Motor neuron (in vitro differentiated cells): ENCODE measurements around the gene KRTAP5-9. TPM values are rescaled to one million over a fixed set of nuclear protein-coding genes. Genes with fewer than 3 reads are reported as not detected.
"Not testable (repeated sequence)": the region's sequence is repeated elsewhere in the genome, so short reads cannot be mapped to it uniquely, and the experiment has no call there.

Source experiments
- ATAC-seq, 8 experiments: fragments of 200-7000 bp; cut with Tn5 transposase; replicated peaks in 6 of 8; 2 replicates each; pipeline ENCODE4 v1.8.0; 2021; ENCODE audit warnings: mild to moderate bottlenecking in 8 of 8, moderate library complexity in 8 of 8
- H3K27ac ChIP-seq, 2 donors: fragments of 250-450 bp; sonication (Bioruptor Pico); 2 replicates each; pipeline ENCODE4 v1.9.0; 2021; ENCODE audit warnings: antibody characterized with exemption in 2 of 2, mild to moderate bottlenecking in 2 of 2, moderate library complexity in 1 of 2
- H3K4me1 ChIP-seq, 2 donors: fragments of 250-450 bp; sonication (Bioruptor Pico); replicated peaks in 1 of 2; 2 replicates each; pipeline ENCODE4 v1.6.1; 2021; ENCODE audit warnings: antibody characterized with exemption in 2 of 2, mild to moderate bottlenecking in 2 of 2, moderate library complexity in 1 of 2
- H3K4me3 ChIP-seq, 5 donors: fragments of 250-450 bp; sonication (Bioruptor Pico); 2 replicates each; pipeline ENCODE4 v1.9.0; 2021; ENCODE audit warnings: antibody characterized with exemption in 5 of 5, mild to moderate bottlenecking in 5 of 5, moderate library complexity in 4 of 5
- WGBS, 10 experiments: fragments of 450-650 bp; shearing (Covaris generic); methylation state at CpG; one replicate each; pipeline ENCODE4 v1.0.0; 2022; 5-methylcytosine and 5-hydroxymethylcytosine counted together
- in situ Hi-C, 9 experiments: fragments of 400-800 bp; cut with MboI; loops; one replicate each; pipeline ENCODE4 v1.15.0; 2021; ENCODE audit warnings: low sequenced_read_pairs in 9 of 9, low pct_unique_long_range_greater_than_20kb in 2 of 9; ENCODE audit not compliant: unreplicated experiment in 9 of 9
- total RNA-seq, 8 experiments: library from RNA; unstranded; fragments of 300-600 nt; gene quantifications; 2 replicates each; pipeline versions ENCODE4 v1.2.3 to v1.2.4, GENCODE V29; 2022

Gene KRTAP5-9
- total RNA-seq, 8 experiments from 2014 or later: 0.36 to 1.2 (median 0.39) TPM; not detected in 4

- in situ Hi-C loops, ATAC-seq, H3K4me1 ChIP-seq, H3K4me3 ChIP-seq, H3K27ac ChIP-seq: not testable (repeated sequence)
- 20 to 100% (median 70%) methylated on average over 1 to 5 of the region's 5 CpGs for WGBS, 10 experiments
Observed at GRCh38 chr11:71585673-71586072, 37.5 kb downstream of the KRTAP5-9 start.

GRCh38 chr11:71588314-71588713 lies 40.1 kb downstream of the KRTAP5-9 start:
- in situ Hi-C loops, ATAC-seq, H3K4me3 ChIP-seq, H3K27ac ChIP-seq, H3K4me1 ChIP-seq: not testable (repeated sequence)
- 33 to 100% (median 86%) methylated on average over 1 of the region's 4 CpGs; no CpG with 5 or more reads in 5 of the 10 experiments for whole genome bisulfite sequencing, 10 experiments

- 33 to 91% (median 55%) methylated on average over 1 to 5 of the region's 11 CpGs; no CpG with 5 or more reads in 4 of the 10 experiments for WGBS, 10 experiments
- ATAC-seq, H3K4me3 ChIP-seq, H3K4me1 ChIP-seq, H3K27ac ChIP-seq, in situ Hi-C loops: not testable (repeated sequence)
Observed at GRCh38 chr11:71588822-71589545, 40.8 kb downstream of the KRTAP5-9 start.

GRCh38 chr11:71589546-71589920 lies 41.3 kb downstream of the KRTAP5-9 start:
- 0 to 83% (median 61%) methylated on average over 1 to 7 of the region's 8 CpGs; no CpG with 5 or more reads in 6 of the 10 experiments for WGBS, 10 experiments
- ATAC-seq, H3K4me3 ChIP-seq, H3K4me1 ChIP-seq, in situ Hi-C loops, H3K27ac ChIP-seq: not testable (repeated sequence)

Other genes starting within 250 kb of the KRTAP5-9 start
- gene DHCR7, start 100.0 kb upstream of the KRTAP5-9 start, total RNA-seq: 100 to 1,000 TPM in 2 of 8 experiments, 10 to 100 TPM in 6; 15.3 to 155 (median 49.6) TPM
- 100 to 1,000 TPM in 1 of 8 experiments, 10 to 100 TPM in 7; 20.3 to 120 (median 37.1) TPM for gene NADSYN1, start 95.2 kb upstream of the KRTAP5-9 start, total RNA-seq
- gene KRTAP5-7, start 21.2 kb upstream of the KRTAP5-9 start, total RNA-seq: under 1 TPM in 7 of 8 experiments, not detected in 1; 0.21 to 0.91 (median 0.27) TPM
- under 1 TPM in 7 of 8 experiments, not detected in 1; 0.11 to 0.81 (median 0.37) TPM for gene KRTAP5-8, start 10.4 kb upstream of the KRTAP5-9 start, total RNA-seq
- under 1 TPM in 4 of 8 experiments, not detected in 4; 0.17 to 0.66 (median 0.32) TPM for gene KRTAP5-10, start 17.1 kb downstream of the KRTAP5-9 start, total RNA-seq
- gene KRTAP5-11, start 34.5 kb downstream of the KRTAP5-9 start, total RNA-seq: under 1 TPM in 1 of 8 experiments, not detected in 7; 0.76 TPM